NCI-H2196 treated with DMSO at 0.1 percent for 48 hours (cell line): Measurements from ENCODE around the gene EDIL3.

Experiments
- DNase-seq: peaks from one replicate; lab custom pipeline; 2025; ENCODE audit not compliant: unreplicated experiment; lab: John Stamatoyannopoulos, UW

EDIL3 gene

GRCh38 chr5:84260939-84261338 is 123.7 kb downstream of the EDIL3 start:
- no peak for DNase-seq

DNA sequence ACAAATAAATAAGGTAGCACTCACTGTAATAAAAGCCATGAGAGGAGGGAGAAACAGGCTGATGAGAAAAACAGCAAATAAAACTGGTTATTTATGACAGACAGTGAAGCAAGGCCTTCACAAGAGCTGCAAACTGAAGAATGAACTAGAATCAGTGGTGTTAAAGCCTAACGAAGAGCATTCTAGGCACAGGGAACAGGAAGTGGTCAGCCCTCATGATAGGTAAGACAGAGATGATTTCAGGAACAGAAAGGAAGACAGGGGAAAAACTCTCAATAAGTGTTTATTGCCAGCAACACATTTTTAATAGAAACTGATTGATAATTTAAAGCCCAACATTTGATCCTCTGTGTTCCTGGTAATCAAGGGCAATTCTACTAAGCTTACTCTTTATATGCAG is 124.5 kb downstream of the EDIL3 start:
- DNase-seq, result no peak

DNA sequence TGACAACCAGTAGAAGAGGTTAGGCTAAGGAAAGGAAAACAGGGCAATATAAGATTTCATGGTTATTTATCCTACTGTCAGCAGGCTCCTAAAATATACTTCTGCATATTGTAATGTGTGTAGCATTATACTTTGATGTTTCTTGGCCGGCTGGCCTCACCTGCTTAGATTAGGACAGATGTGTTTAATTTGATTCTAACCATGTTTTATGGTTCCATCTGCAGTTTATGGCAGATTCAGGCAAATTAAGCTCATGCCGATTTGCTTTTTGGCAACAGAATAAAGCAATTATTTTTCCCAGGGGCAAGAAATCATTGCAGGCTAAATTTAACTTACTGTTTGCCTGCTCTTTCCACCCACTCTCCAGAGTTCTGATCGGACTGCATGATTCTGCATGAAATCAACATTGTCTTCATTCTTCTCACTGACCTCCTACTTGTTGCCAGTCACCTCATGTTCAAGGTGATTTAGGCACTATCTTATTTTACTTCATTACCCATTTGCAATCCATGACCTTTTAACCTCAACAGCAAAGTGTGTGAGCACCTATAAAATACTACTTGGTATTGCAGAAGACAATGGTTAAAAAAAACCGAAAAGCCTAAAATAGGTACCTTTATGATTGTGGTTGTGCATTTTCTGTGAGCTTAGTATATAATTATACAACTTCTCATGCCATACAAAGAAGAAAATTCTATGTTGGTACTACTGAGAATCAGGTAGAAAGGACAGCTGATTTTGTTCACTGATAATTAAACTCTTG is 125.2 kb downstream of the EDIL3 start:
- DNase-seq, result no peak

DNA sequence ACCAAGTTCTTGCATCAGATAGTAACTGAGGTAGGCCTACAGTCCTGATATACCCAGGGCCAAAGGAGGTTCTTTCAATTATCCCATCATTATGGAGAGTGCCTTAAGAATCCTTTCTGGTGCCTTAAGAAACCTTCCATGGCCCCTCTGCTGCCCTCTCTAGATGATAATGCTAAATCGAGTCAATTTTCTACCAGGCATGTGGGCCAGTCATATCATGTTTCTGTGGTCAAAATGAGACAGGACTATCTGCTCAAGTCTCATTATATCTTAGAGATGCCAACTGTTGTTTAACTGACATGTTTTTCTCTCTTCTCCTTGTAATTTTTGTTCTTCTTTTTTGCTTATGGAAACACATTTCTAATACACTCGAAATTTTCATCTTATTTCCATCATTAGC is 127.6 kb downstream of the EDIL3 start:
- DNase-seq, result no peak

DNA sequence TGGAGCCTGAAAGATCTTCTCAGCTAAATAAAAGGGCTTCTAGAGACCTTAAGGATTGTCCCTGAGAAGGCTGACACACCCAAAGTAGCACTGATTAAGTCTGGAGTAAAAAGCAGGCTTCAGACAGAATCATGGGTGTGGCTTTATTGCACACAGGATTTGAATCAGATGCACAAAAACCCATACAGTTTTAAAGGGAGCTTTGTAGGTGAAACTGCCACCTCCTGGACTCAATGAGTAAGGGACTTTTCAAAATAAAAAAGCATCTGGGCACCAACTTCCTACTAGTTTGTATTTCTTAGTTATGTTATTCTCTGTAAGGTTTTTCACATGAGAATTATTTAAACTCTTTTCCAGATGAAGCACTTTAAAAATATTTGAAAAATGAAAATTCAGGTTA is 129.4 kb downstream of the EDIL3 start:
- DNase-seq, result no peak

- no peak for DNase-seq
These were observed 130.7 kb downstream of the EDIL3 start for GRCh38 chr5:84253946-84254345.

GRCh38 chr5:84251503-84251902 is 133.2 kb downstream of the EDIL3 start:
- no peak for DNase-seq

- DNase-seq, result no peak
These were observed 134.6 kb downstream of the EDIL3 start for GRCh38 chr5:84249918-84250630.

GRCh38 chr5:84248013-84248412 is 136.7 kb downstream of the EDIL3 start:
- DNase-seq, result no peak

- DNase-seq, result no peak
These were observed 142.4 kb downstream of the EDIL3 start for GRCh38 chr5:84242286-84242685.

DNA sequence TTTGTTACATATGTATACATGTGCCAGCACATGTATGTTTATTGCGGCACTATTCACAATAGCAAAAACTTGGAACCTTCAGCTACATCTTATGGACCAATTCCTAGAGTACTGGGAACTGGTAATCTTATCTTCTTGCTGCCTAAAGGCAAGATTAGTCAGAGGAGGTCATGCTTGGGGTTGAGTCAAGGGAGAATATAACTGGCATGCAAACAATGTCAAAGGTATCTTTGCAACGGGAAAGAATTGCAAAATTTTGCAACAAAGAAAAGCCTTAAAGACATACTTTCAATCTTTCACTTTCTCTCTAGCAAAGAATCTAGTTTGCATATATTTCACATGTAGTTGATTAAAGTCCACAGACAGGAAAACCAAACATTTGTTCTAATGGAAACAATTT is 145.2 kb downstream of the EDIL3 start:
- no peak for DNase-seq

DNA sequence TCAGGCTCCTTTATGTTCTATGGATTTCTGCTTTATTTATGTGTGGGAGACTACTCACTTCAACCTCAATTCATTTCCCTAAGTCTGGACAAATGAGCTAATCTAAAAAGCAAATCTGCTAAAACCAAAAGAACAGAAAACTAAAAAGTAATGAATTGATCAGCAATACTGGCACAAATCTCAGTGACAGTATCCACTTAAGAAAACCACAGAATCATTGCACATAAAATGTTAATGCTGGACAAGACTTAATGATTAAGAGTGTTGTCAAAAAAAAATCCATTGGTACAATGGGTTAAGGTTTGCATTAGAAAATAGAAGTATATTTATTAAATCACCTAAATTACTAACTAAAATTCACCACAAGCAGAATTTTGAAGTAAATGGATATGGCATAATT is 147.6 kb downstream of the EDIL3 start:
- DNase-seq, result no peak

DNA sequence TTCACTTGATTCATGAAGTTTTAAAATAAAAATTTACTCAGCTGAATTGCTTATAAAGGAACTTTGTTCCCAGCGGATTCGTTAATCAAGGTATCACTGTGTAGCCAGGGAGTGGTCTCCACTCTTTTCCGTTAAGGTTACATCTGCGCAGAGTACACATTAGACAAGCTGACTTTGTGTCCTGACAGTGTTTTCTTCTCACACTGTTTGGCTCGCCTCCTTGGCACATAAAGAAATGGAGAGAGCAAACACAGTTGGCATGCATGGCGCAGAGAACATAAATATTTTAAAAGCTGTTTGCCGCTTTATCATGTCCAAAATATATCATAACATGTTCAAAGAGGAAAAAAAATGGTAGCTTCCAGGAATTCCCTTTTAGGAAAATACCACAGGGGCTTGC is 153.2 kb downstream of the EDIL3 start:
- DNase-seq, result no peak

DNA sequence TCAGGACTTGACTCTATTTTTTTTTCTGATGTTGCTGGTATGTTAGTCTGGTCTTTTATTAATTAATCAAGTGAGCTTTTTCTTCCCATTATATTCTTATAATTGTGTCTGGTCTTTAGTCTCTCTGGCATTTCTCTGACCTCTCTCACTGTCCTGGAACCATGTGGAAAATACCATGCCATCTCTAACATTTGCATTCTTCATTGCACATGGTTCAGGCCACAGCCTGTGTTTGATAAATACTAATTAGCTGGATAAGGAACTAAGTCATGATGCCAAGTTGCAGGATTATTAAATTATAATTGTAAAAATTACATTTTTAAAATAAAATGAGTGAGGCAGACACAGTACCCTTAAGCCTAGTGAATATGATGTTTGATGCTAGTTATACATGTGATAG is 155.6 kb downstream of the EDIL3 start:
- no peak for DNase-seq

GRCh38 chr5:84228266-84228665 is 156.4 kb downstream of the EDIL3 start:
- no peak for DNase-seq

DNA sequence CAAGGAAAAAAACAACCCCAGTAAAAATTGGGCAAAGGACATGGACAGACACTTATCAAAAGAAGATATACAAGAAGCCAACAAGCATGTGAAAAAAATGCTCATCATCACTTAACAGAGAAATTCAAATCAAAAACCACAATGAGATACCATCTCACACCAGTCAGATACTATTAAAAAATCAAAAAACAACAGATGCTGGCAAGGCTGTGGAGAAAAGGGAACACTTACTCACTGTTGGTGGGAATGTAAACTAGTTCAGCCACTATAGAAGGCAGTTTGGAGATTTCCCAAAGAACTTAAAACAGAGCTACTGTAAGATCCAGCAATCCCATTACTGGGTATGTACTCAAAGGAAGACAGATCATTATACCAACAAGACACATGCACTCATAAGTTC is 157.4 kb downstream of the EDIL3 start:
- no peak for DNase-seq

DNA sequence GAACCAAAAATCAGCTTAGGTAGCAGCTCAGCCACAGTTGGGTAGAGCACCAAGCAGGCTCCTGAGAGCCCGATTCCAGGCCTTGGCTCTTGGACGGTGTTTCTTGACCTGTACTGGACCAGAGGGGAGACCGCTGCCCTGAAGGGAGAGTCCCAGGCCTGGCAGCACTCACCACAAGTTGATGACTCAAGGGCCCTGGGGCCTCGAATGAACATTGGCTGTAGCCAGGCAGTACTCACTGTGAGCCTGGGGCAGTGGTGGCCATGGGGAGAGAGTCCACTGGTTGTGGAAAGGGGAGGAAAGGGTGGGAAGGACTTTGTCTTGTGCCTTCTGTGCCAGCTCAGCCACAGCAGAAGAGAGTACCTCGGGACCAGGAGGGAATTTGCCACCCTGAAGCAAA is 166.1 kb downstream of the EDIL3 start:
- no peak for DNase-seq

DNA sequence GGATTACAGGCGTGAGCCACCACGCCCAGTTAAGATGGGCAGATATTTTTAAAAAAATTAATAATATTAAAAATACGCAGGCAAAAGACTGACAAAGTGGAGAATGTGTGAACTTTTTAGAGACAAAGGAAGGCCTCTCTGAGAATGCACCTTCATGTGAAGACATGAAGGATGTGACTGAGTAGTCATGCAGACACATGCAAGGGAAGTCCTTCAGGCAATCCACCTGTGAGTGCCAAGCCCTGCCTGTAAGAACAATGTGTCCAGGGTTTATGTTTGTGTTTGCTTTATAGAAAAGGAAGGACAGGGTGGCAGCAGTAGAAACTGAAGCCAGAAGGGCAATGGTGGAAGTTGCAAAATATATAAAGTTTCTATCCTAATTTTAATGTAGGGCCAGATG is 169.2 kb downstream of the EDIL3 start:
- no peak for DNase-seq

- DNase-seq, result no peak
These were observed 170.8 kb downstream of the EDIL3 start for GRCh38 chr5:84213861-84214260.

DNA sequence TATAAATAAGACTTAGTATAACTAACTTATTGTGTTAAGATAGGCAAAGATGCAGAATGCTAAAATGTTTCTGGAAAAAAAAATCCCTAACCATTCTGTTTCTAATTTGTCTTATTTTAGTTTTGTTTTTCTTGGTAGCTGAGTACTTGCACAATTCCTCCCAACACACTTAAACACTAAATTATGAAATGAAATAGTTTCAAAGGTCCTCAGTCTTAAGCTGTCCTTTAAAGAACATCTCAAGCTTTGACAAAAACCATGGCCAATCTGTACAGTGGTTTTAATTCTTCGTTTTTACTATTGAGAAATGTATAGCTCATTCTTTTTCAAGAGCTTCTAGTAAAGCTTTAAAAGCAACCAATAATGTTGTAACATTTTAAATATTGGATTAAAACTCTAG is 171.5 kb downstream of the EDIL3 start:
- DNase-seq, result no peak

GRCh38 chr5:84204772-84205171 is 179.9 kb downstream of the EDIL3 start:
- DNase-seq, result no peak

- no peak for DNase-seq
These were observed 182.5 kb downstream of the EDIL3 start for GRCh38 chr5:84202136-84202535.

GRCh38 chr5:84197538-84197937 is 187.1 kb downstream of the EDIL3 start:
- no peak for DNase-seq
